Measurements from ENCODE around the gene TBC1D1. TPM values are rescaled to one million over a fixed set of nuclear protein-coding genes. Genes with fewer than 3 reads are reported as not detected.

The TBC1D1 gene
- total RNA-seq, 1 experiment from 2014 or later: 102 TPM

GRCh38 chr4:37876156-37876555 is 14.7 kb upstream of the TBC1D1 start:
- no peak for DNase-seq
- Histone ChIP-seq H3K4me3 (ENCODE audit: insufficient read depth, low read depth, low read length) (no peak overlapping the region), H3K27me3 (ENCODE audit: control insufficient read depth, insufficient read depth, low read length) (no peaks in the 10 kb centered on the region), H3K36me3 (replicated peaks; ENCODE audit: control insufficient read depth, insufficient read depth, low read length) (no peaks in the 10 kb centered on the region)

- DNase-seq: no peak
- H3K27me3 ChIP-seq (ENCODE audit: control insufficient read depth, insufficient read depth, low read length): no peaks in the 10 kb centered on the region
- no peaks in the 10 kb centered on the region for H3K36me3 ChIP-seq (replicated peaks; ENCODE audit: control insufficient read depth, insufficient read depth, low read length)
- H3K4me3 ChIP-seq (ENCODE audit: insufficient read depth, low read depth, low read length): no peak overlapping the region
These were observed 11.5 kb upstream of the TBC1D1 start for GRCh38 chr4:37879365-37879764.

- DNase-seq: no peak
- no peak overlapping the region for H3K4me3 ChIP-seq (ENCODE audit: insufficient read depth, low read depth, low read length)
- no peaks in the 10 kb centered on the region for H3K36me3 ChIP-seq (replicated peaks; ENCODE audit: control insufficient read depth, insufficient read depth, low read length)
- H3K27me3 ChIP-seq (ENCODE audit: control insufficient read depth, insufficient read depth, low read length): no peaks in the 10 kb centered on the region
These were observed 9.1 kb upstream of the TBC1D1 start for GRCh38 chr4:37881811-37882210.

GRCh38 chr4:37882665-37883296 is 8.1 kb upstream of the TBC1D1 start:
- peak; percentile 43 for DNase-seq
- H3K36me3 ChIP-seq (replicated peaks; ENCODE audit: control insufficient read depth, insufficient read depth, low read length): no peaks in the 10 kb centered on the region
- H3K27me3 ChIP-seq (ENCODE audit: control insufficient read depth, insufficient read depth, low read length): peaks cover 4% of the 10 kb centered on the region
- no peak overlapping the region for H3K4me3 ChIP-seq (ENCODE audit: insufficient read depth, low read depth, low read length)

GRCh38 chr4:37884855-37885487 is 5.9 kb upstream of the TBC1D1 start:
- DNase-seq: no peak
- Histone ChIP-seq H3K4me3 (ENCODE audit: insufficient read depth, low read depth, low read length) (no peak overlapping the region), H3K36me3 (replicated peaks; ENCODE audit: control insufficient read depth, insufficient read depth, low read length) (no peaks in the 10 kb centered on the region), H3K27me3 (ENCODE audit: control insufficient read depth, insufficient read depth, low read length) (peaks cover 23% of the 10 kb centered on the region)

- Histone ChIP-seq H3K36me3 (replicated peaks; ENCODE audit: control insufficient read depth, insufficient read depth, low read length) (no peaks in the 10 kb centered on the region), H3K4me3 (ENCODE audit: insufficient read depth, low read depth, low read length) (no peak overlapping the region), H3K27me3 (ENCODE audit: control insufficient read depth, insufficient read depth, low read length) (peaks cover 29% of the 10 kb centered on the region)
- no peak for DNase-seq
These were observed 5.4 kb upstream of the TBC1D1 start for GRCh38 chr4:37885496-37885895.

- Histone ChIP-seq H3K36me3 (replicated peaks; ENCODE audit: control insufficient read depth, insufficient read depth, low read length) (no peaks in the 10 kb centered on the region), H3K27me3 (ENCODE audit: control insufficient read depth, insufficient read depth, low read length) (peaks cover 56% of the 10 kb centered on the region), H3K4me3 (ENCODE audit: insufficient read depth, low read depth, low read length) (peak overlapping the region; percentile 65)
- DNase-seq: peak; percentile 66
These were observed 759 bp upstream of the TBC1D1 start for GRCh38 chr4:37889849-37890800.

- H3K4me3 ChIP-seq (ENCODE audit: insufficient read depth, low read depth, low read length): peak overlapping the region; percentile 65
- peaks cover 56% of the 10 kb centered on the region for H3K27me3 ChIP-seq (ENCODE audit: control insufficient read depth, insufficient read depth, low read length)
- peak; percentile 80 for DNase-seq
- H3K36me3 ChIP-seq (replicated peaks; ENCODE audit: control insufficient read depth, insufficient read depth, low read length): no peaks in the 10 kb centered on the region
These were observed 626 bp downstream of the TBC1D1 start for GRCh38 chr4:37891260-37892159.

GRCh38 chr4:37892641-37893040 is 1.8 kb downstream of the TBC1D1 start:
- no peak overlapping the region for H3K4me3 ChIP-seq (ENCODE audit: insufficient read depth, low read depth, low read length)
- H3K27me3 ChIP-seq (ENCODE audit: control insufficient read depth, insufficient read depth, low read length): peaks cover 53% of the 10 kb centered on the region
- H3K36me3 ChIP-seq (replicated peaks; ENCODE audit: control insufficient read depth, insufficient read depth, low read length): no peaks in the 10 kb centered on the region
- DNase-seq: no peak

- DNase-seq: no peak
- H3K4me3 ChIP-seq (ENCODE audit: insufficient read depth, low read depth, low read length): no peak overlapping the region
- no peaks in the 10 kb centered on the region for H3K36me3 ChIP-seq (replicated peaks; ENCODE audit: control insufficient read depth, insufficient read depth, low read length)
- peaks cover 49% of the 10 kb centered on the region for H3K27me3 ChIP-seq (ENCODE audit: control insufficient read depth, insufficient read depth, low read length)
These were observed 2.3 kb downstream of the TBC1D1 start for GRCh38 chr4:37893164-37893563.

- Histone ChIP-seq H3K36me3 (replicated peaks; ENCODE audit: control insufficient read depth, insufficient read depth, low read length) (no peaks in the 10 kb centered on the region), H3K27me3 (ENCODE audit: control insufficient read depth, insufficient read depth, low read length) (peaks cover 30% of the 10 kb centered on the region), H3K4me3 (ENCODE audit: insufficient read depth, low read depth, low read length) (no peak overlapping the region)
- no peak for DNase-seq
These were observed 4.4 kb downstream of the TBC1D1 start for GRCh38 chr4:37895271-37895670.

- peaks cover 19% of the 10 kb centered on the region for H3K27me3 ChIP-seq (ENCODE audit: control insufficient read depth, insufficient read depth, low read length)
These were observed 5.4 kb downstream of the TBC1D1 start for GRCh38 chr4:37896206-37896860.

GRCh38 chr4:37902212-37902611 is 11.3 kb downstream of the TBC1D1 start:
- no peaks in the 10 kb centered on the region for H3K36me3 ChIP-seq (replicated peaks; ENCODE audit: control insufficient read depth, insufficient read depth, low read length)
- DNase-seq: no peak
- H3K4me3 ChIP-seq (ENCODE audit: insufficient read depth, low read depth, low read length): no peak overlapping the region
- no peaks in the 10 kb centered on the region for H3K27me3 ChIP-seq (ENCODE audit: control insufficient read depth, insufficient read depth, low read length)

More at GRCh38 chr4:37896206-37896860, 5.4 kb downstream of the TBC1D1 start:
- no peak overlapping the region for H3K4me3 ChIP-seq (ENCODE audit: insufficient read depth, low read depth, low read length)
- no peak for DNase-seq
- no peaks in the 10 kb centered on the region for H3K36me3 ChIP-seq (replicated peaks; ENCODE audit: control insufficient read depth, insufficient read depth, low read length)

Data from H7 (cell line).